ENCODE data around the gene CYP26B1. TPM values are rescaled to one million over a fixed set of nuclear protein-coding genes. Genes with fewer than 3 reads are reported as not detected.

Gene CYP26B1
- total RNA-seq, 1 experiment from 2014 or later: 2.7 TPM

GRCh38 chr2:72138011-72138881 lies 9.4 kb downstream of the CYP26B1 start:
- intact Hi-C loops (cut with micrococcal nuclease; ENCODE audit: unreplicated experiment): no loop called here
- H3K27ac ChIP-seq (ENCODE audit: low read depth, low read length, poor library complexity, severe bottlenecking): no peak overlapping the region
- CTCF ChIA-PET: interaction anchor here (0.5 kb wide), 1 partner anchor 356 kb away, joined by 3 read pairs; no protein-coding TSS in a partner anchor
- H3K27me3 ChIP-seq (replicated peaks; ENCODE audit: insufficient read depth, low read depth, low read length, poor library complexity): no peaks in the 10 kb centered on the region
- TF ChIP-seq EZH2 (IDR thresholded peaks at IDR 0.05; ENCODE audit: borderline replicate concordance, low read depth, low read length, poor library complexity, severe bottlenecking) (no peak), CTCF (conservative IDR thresholded peaks at IDR 0.05; ENCODE audit: low read depth, low read length) (no peak)
- H3K4me3 ChIP-seq (ENCODE audit: low read depth, low read length, poor library complexity, severe bottlenecking): no peak overlapping the region
- H3K36me3 ChIP-seq (ENCODE audit: insufficient read depth, low read length, poor library complexity, severe bottlenecking): no peaks in the 10 kb centered on the region
- no peaks in the 10 kb centered on the region for H3K4me1 ChIP-seq (ENCODE audit: insufficient read depth, low read length, poor library complexity, severe bottlenecking)
- no TSS peak for BruUV-seq (replicated peaks)
- H3K9me3 ChIP-seq (ENCODE audit: low read depth, low read length, poor library complexity, severe bottlenecking): no peaks in the 10 kb centered on the region
- no peak for DNase-seq (ENCODE audit: low spot score)
- POLR2A ChIA-PET (ENCODE audit: low non-redundant PET): no interaction called here

- peak; percentile 70 for DNase-seq (ENCODE audit: low spot score)
- no TSS peak for BruUV-seq (replicated peaks)
- ChIA-PET POLR2A (ENCODE audit: low non-redundant PET) (no interaction called here), CTCF (no interaction called here)
- Histone ChIP-seq H3K4me1 (ENCODE audit: insufficient read depth, low read length, poor library complexity, severe bottlenecking) (no peaks in the 10 kb centered on the region), H3K4me3 (ENCODE audit: low read depth, low read length, poor library complexity, severe bottlenecking) (no peak overlapping the region), H3K27ac (ENCODE audit: low read depth, low read length, poor library complexity, severe bottlenecking) (no peak overlapping the region), H3K27me3 (replicated peaks; ENCODE audit: insufficient read depth, low read depth, low read length, poor library complexity) (no peaks in the 10 kb centered on the region), H3K9me3 (ENCODE audit: low read depth, low read length, poor library complexity, severe bottlenecking) (no peaks in the 10 kb centered on the region), H3K36me3 (ENCODE audit: insufficient read depth, low read length, poor library complexity, severe bottlenecking) (no peaks in the 10 kb centered on the region)
- TF ChIP-seq CTCF (conservative IDR thresholded peaks at IDR 0.05; ENCODE audit: low read depth, low read length) (peak; percentile 99), EZH2 (IDR thresholded peaks at IDR 0.05; ENCODE audit: borderline replicate concordance, low read depth, low read length, poor library complexity, severe bottlenecking) (no peak)
- intact Hi-C loops (cut with micrococcal nuclease; ENCODE audit: unreplicated experiment): no loop called here
Measured at GRCh38 chr2:72137498-72138010, 10.1 kb downstream of the CYP26B1 start.

DNA sequence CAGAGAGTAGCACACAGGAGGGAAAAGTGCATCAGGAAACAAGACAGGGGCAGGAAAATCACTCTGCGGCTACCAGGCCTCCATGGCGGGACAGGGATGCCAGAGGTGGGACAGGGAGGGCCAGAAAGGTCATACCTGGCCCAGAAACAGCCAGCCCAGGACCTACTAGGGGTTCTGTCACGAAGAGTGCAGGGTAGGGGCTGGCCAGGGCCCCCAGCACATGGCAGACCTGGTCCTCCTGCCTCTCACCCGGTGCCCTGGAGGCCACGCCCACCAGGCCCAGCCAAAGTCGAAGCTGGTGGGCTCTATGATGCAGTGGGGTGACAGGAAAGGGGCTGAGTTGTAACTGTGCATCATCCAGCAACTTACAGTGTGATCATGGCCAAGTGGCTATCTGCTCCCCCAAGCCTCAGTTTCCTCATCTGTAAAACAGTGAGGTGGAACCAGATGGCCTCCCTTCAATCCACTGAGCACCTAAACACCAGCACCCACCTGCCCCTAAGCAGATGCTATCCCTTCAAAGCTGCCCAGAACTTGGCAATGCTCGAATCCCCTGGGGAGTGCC lies 10.6 kb downstream of the CYP26B1 start:
- intact Hi-C loops (cut with micrococcal nuclease; ENCODE audit: unreplicated experiment): no loop called here
- no peak for TF ChIP-seq EZH2 (IDR thresholded peaks at IDR 0.05; ENCODE audit: borderline replicate concordance, low read depth, low read length, poor library complexity, severe bottlenecking)
- no peak for TF ChIP-seq CTCF (conservative IDR thresholded peaks at IDR 0.05; ENCODE audit: low read depth, low read length)
- no peak overlapping the region for H3K4me3 ChIP-seq (ENCODE audit: low read depth, low read length, poor library complexity, severe bottlenecking)
- H3K36me3 ChIP-seq (ENCODE audit: insufficient read depth, low read length, poor library complexity, severe bottlenecking): no peaks in the 10 kb centered on the region
- H3K9me3 ChIP-seq (ENCODE audit: low read depth, low read length, poor library complexity, severe bottlenecking): no peaks in the 10 kb centered on the region
- BruUV-seq (replicated peaks): no TSS peak
- POLR2A ChIA-PET (ENCODE audit: low non-redundant PET): no interaction called here
- no peak overlapping the region for H3K27ac ChIP-seq (ENCODE audit: low read depth, low read length, poor library complexity, severe bottlenecking)
- DNase-seq (ENCODE audit: low spot score): no peak
- CTCF ChIA-PET: no interaction called here
- H3K4me1 ChIP-seq (ENCODE audit: insufficient read depth, low read length, poor library complexity, severe bottlenecking): no peaks in the 10 kb centered on the region
- H3K27me3 ChIP-seq (replicated peaks; ENCODE audit: insufficient read depth, low read depth, low read length, poor library complexity): no peaks in the 10 kb centered on the region
